ENCODE measurements around the gene PRKAR1B.

PRKAR1B gene

DNA sequence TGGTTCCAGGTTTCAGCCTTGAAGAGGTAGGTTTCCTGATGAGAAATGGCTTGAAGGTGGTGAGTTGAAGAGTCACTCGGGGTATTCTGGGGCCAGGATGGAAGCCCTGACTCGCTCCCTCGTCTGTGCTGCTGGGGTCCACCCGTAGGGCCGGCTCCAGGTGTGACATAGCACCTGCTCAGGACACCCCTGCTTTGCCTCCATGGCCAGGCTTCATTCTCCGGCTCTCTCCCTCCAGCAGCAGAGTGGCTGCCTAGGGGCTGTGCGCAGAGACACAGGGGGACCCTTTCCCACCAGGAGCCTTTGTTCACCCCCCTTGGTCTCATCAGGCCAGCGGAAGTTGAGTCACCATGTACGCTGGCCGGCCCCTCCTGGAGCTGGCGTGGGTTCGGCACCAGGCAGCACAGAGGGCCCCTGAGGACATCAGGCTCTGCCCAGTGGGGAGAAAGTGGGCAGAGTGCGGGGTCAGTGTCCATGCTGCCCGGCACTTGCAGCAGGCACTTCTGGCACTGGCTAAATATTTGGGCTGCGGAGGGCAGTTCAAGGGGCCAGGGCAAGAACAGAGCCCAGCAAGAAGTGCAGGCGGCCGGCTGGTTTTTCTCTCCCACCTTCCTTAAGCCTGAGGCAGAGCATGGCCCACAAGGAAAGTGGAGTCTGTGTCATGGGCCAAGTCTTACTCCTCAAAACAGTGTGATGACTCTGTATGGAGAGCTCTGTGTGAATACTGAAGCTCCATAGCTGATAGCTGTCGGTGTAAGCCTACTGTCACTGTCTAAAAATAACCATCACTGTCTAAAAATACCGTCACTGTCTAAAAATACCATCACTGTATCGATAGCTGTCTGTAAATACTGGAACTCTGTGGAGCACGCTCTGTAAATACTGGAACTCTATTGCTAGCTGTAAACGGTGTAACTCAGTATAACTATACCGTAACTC lies 3.7 kb upstream of the PRKAR1B start:
- no peak for DNase-seq (ENCODE audit: low spot score)
- TF ChIP-seq, protein P1, sequence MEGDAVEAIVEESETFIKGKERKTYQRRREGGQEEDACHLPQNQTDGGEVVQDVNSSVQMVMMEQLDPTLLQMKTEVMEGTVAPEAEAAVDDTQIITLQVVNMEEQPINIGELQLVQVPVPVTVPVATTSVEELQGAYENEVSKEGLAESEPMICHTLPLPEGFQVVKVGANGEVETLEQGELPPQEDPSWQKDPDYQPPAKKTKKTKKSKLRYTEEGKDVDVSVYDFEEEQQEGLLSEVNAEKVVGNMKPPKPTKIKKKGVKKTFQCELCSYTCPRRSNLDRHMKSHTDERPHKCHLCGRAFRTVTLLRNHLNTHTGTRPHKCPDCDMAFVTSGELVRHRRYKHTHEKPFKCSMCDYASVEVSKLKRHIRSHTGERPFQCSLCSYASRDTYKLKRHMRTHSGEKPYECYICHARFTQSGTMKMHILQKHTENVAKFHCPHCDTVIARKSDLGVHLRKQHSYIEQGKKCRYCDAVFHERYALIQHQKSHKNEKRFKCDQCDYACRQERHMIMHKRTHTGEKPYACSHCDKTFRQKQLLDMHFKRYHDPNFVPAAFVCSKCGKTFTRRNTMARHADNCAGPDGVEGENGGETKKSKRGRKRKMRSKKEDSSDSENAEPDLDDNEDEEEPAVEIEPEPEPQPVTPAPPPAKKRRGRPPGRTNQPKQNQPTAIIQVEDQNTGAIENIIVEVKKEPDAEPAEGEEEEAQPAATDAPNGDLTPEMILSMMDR (conservative IDR thresholded peaks at IDR 0.05; ENCODE audit: low read depth) = no peak
- peak overlapping the region; percentile 15 for H3K27ac ChIP-seq
- POLR2A ChIA-PET (ENCODE audit: low non-redundant PET) = no interaction called here
- CTCF ChIA-PET = no interaction called here

DNA sequence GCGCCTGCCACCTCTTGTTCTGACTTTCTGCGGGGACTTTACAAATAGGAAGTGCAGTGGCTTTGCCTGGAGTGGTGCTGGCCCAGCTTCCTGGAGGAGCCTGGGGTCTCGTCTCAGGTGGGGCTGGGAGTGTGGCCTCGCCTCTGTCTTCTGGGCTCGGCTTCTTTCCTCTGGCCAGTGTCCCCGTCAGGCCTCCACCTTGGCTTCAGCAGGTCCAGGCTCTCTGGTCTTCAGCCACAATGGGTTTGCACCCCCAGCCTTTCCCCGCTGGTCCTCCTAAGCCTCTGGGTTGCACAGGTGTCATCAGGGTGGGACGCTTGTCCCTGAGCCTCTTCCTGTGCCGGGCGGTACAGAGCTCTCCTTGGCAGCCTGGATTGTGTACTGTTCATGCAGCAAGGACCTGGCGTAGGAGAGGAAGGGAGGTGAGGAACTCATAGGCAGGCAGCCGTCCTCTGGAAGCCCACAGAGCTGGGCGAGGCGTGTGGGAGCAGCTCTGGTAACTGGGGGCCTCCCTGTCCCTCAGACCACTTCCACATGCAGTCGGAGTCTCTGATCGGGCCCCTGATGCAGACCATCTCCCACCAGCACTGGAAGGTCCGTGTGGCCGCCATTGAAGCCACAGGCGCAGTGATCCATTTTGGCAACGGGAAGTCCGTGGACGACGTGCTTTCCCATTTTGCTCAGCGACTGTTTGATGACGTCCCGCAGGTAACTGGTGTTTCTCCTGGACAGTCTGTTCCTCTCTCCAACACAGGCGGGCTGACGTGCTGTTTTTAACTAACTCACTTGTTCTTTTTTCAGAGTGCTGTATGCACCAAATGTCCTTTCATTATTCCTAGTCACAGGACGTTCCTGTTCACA lies 2.3 kb upstream of the PRKAR1B start:
- ChIA-PET POLR2A (ENCODE audit: low non-redundant PET) (no interaction called here), CTCF (no interaction called here)
- TF ChIP-seq, protein P1 (conservative IDR thresholded peaks at IDR 0.05; ENCODE audit: low read depth) = no peak
- no peak for DNase-seq (ENCODE audit: low spot score)
- peak overlapping the region; percentile 76 for H3K27ac ChIP-seq

DNA sequence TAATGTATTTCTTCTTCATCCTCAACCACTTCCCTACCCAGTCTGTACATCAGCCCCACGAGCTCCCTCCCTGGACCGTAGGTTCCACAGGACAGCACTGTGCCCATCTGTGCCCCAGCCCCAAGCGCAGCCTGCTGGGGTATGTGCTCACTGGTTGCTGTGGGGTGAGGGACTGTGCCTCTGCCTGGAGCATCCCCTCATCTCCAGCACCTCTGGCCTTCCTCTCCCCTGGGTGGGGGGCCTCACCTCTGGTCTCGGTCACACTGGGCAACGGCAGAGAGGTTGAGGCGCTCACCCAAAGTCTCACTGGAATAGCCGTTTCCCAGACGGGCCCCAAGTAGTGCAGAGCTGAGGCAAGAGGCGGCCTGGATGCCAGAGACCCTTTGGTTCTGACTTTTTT lies 1.5 kb upstream of the PRKAR1B start:
- DNase-seq (ENCODE audit: low spot score) = no peak
- TF ChIP-seq, protein P1 (conservative IDR thresholded peaks at IDR 0.05; ENCODE audit: low read depth) = no peak
- ChIA-PET POLR2A (ENCODE audit: low non-redundant PET) (no interaction called here), CTCF (interaction anchor here (0.6 kb wide), 1 partner anchor 19 kb away, joined by 5 read pairs; no protein-coding TSS in a partner anchor)
- peak overlapping the region; percentile 76 for H3K27ac ChIP-seq

DNA sequence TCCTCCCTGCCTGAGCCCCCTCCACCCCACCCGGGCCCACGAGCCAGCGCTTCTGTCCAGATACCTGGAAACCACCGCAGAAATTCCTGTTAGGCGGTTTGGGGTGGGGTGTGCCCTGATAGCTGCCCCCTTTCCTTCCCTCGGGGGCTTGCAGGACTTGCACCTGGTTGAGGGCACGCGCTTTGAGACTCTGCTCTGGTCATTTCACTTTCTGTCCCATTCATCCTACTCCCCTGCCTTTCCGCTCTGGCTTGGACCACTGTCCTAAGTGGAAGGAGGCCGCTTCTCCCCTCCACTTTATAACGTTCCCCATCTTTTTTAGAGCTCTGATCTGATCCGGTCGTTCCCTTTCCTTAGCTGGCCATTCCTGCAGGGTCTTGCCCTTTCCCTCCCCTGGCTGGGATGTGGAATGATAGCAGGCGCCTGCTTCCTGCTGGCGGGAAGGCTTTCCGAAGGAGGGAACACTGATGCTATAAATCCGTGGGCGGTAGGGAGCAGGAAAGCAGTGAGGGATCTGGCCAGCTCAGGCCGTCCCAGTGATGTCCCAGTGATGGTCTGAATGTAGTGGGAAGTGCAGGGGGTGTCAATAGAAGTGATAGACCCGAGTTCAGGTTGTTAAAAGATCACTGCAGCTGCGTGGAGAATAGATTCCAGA lies 852 bp upstream of the PRKAR1B start:
- ChIA-PET POLR2A (ENCODE audit: low non-redundant PET) (no interaction called here), CTCF (interaction anchor here (0.6 to 0.7 kb wide), 3 partner anchors 18 to 396 kb away, joined by 3 to 5 read pairs (median 3); no protein-coding TSS in a partner anchor)
- TF ChIP-seq, protein P1 (conservative IDR thresholded peaks at IDR 0.05; ENCODE audit: low read depth) = no peak
- H3K27ac ChIP-seq = peak overlapping the region; percentile 76
- no peak for DNase-seq (ENCODE audit: low spot score)

DNA sequence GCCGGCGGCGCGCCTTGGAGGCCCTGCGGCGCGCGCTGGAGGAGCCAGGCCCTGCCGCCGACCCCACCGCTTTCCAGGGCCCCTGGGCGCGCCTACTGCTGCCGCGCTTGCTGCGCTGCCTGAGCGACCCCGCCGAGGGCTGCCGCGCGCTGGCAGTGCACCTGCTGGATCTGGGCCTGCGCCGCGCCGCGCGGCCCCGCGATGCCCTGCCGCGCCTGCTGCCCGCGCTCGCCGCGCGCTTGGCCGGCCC lies 302 bp downstream of the PRKAR1B start:
- peak overlapping the region; percentile 76 for H3K27ac ChIP-seq

More for the DNA sequence above, 302 bp downstream of the PRKAR1B start:
- ChIA-PET POLR2A (ENCODE audit: low non-redundant PET) (no interaction called here), CTCF (no interaction called here)
- TF ChIP-seq, protein P1 (conservative IDR thresholded peaks at IDR 0.05; ENCODE audit: low read depth) = no peak
- no peak for DNase-seq (ENCODE audit: low spot score)

All from RWPE1 (cell line).